H1 (cell line): Measurements from ENCODE around the gene TNS3. TPM values are rescaled to one million over a fixed set of nuclear protein-coding genes. Genes with fewer than 3 reads are reported as not detected.

Source experiments
- TBP ChIP-seq: IDR thresholded peaks from 2 replicates; pipeline ENCODE4 v1.6.1; 2011; ENCODE audit warnings: low read depth, low read length, improper control_type of control experiment
- polyA plus RNA-seq, 7 experiments: library from polyadenylated mRNA; depleted of rRNA in 3 of 7; stranded (reverse) in 5 of 7; unstranded in 2 of 7; fragments of >200 nt in 5 of 7; fragments of 200-250 nt in 2 of 7; gene quantifications; 1 replicate in 5 of 7; 2 replicates in 1 of 7; 4 replicates in 1 of 7; pipeline versions ENCODE4 v1.2.1 to v1.2.3, GENCODE V29; 2011 to 2013; ENCODE audit warnings: missing spikeins in 2 of 7, mixed read lengths in 2 of 7
- total RNA-seq: library from RNA; stranded (reverse); fragmentation: NEBNext Ultra II Directional; extraction: Animal tissue kit (Norgen Biotek cat#: 25700); gene quantifications from 2 replicates; pipeline ENCODE4 v1.2.1, GENCODE V29; 2021

TNS3 gene
- total and polyA plus RNA-seq, 2 of the 8 experiments (the other 6 are each of a cell fraction or from before 2014, with no cell fraction given) = 11.9 to 24.2 TPM

DNA sequence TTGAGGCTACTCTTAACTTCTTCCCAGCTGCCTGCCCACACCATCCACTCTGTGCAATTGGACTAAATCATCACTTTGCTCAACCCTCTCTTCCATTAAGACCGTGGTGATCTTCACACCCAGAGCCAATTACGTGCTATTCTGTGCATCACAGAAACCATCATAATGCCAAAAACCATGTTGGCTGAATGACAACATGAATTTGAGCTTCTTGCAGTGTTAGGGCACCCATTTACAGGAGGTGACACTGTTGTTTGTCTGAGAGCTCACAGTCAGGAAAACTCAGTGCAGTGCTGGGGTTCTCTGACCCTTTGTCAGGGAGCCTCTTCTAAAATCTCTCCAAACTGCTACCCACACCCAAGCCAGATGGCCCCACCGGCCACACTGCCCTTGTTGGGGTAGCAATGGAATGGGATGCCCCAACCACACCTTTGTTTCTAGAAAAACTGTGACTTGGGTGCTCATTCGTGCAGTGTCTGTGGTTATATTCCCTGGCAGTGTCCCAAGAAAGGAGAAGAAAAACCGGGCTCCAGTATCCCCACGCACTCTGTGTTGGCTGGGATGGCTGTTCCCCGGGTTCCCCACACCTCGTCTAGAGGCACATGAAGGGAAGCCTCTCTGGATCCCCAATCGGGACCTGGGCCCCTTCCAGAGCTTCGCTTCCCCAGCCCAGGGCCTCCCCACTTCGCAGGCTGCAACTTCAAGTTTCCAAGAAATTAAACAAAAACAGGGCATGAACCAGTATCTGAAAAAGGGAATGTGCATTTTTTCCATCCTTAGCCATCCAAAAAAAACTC, 2.0 kb upstream of the TNS3 start (continued):
- TF ChIP-seq TBP = no peak
